ENCODE measurements around the gene CCDC201. TPM values are rescaled to one million over a fixed set of nuclear protein-coding genes. Genes with fewer than 3 reads are reported as not detected.

The CCDC201 gene
- total RNA-seq, 2 donors from 2014 or later: not detected

Other genes starting within 250 kb of the CCDC201 start
- not detected for gene IGFBP1, start 15.4 kb upstream of the CCDC201 start, total RNA-seq
- gene IGFBP3, start 48.2 kb upstream of the CCDC201 start, total RNA-seq: 10 to 100 TPM; 37.5 to 75.4 TPM

All from left cardiac atrium (tissue), 2 donors.